Measurements from ENCODE around the gene WDR55. TPM values are rescaled to one million over a fixed set of nuclear protein-coding genes. Genes with fewer than 3 reads are reported as not detected.
A peak's percentile ranks its signal among the peaks of the same experiment; 100 is the strongest.
"Not testable (repeated sequence)": the region's sequence is repeated elsewhere in the genome, so short reads cannot be mapped to it uniquely, and the experiment has no call there.

Gene WDR55
- total RNA-seq: 10 to 100 TPM; 13.6 to 20.0 (median 17.1) TPM
- polyA plus RNA-seq: 10 to 100 TPM; 13.3 to 20.8 (median 13.5) TPM
- long read RNA-seq, donor 1, full-length matches to known transcripts: 4 of 4 reads
- long read RNA-seq, donor 1, partial matches to known transcripts: 0 of 4 reads
- long read RNA-seq, donor 1, other reads (novel, unspliced or antisense): 0 of 4 reads
- long read RNA-seq, donor 2, full-length matches to known transcripts: 6 of 6 reads
- long read RNA-seq, donor 2, partial matches to known transcripts: 0 of 6 reads
- long read RNA-seq, donor 2, other reads (novel, unspliced or antisense): 0 of 6 reads
- long read RNA-seq, donor 3, full-length matches to known transcripts: 1 of 1 reads
- long read RNA-seq, donor 3, partial matches to known transcripts: 0 of 1 reads
- long read RNA-seq, donor 3, other reads (novel, unspliced or antisense): 0 of 1 reads
- long read RNA-seq, donor 4, full-length matches to known transcripts: 15 of 22 reads
- long read RNA-seq, donor 4, partial matches to known transcripts: 3 of 22 reads
- long read RNA-seq, donor 4, other reads (novel, unspliced or antisense): 4 of 22 reads
- long read RNA-seq, donor 5, full-length matches to known transcripts: 48 of 67 reads
- long read RNA-seq, donor 5, partial matches to known transcripts: 2 of 67 reads
- long read RNA-seq, donor 5, other reads (novel, unspliced or antisense): 17 of 67 reads
- long read RNA-seq, donor 6, full-length matches to known transcripts: 9 of 12 reads
- long read RNA-seq, donor 6, partial matches to known transcripts: 0 of 12 reads
- long read RNA-seq, donor 6, other reads (novel, unspliced or antisense): 3 of 12 reads
- long read RNA-seq, donor 7, full-length matches to known transcripts: 5 of 5 reads
- long read RNA-seq, donor 7, partial matches to known transcripts: 0 of 5 reads
- long read RNA-seq, donor 7, other reads (novel, unspliced or antisense): 0 of 5 reads
- long read RNA-seq, donor 8, full-length matches to known transcripts: 4 of 130 reads
- long read RNA-seq, donor 8, partial matches to known transcripts: 66 of 130 reads
- long read RNA-seq, donor 8, other reads (novel, unspliced or antisense): 60 of 130 reads
- long read RNA-seq, donor 9, full-length matches to known transcripts: 10 of 10 reads
- long read RNA-seq, donor 9, partial matches to known transcripts: 0 of 10 reads
- long read RNA-seq, donor 9, other reads (novel, unspliced or antisense): 0 of 10 reads
- long read RNA-seq, donor 10, full-length matches to known transcripts: 5 of 5 reads
- long read RNA-seq, donor 10, partial matches to known transcripts: 0 of 5 reads
- long read RNA-seq, donor 10, other reads (novel, unspliced or antisense): 0 of 5 reads

- 0% methylated on average over 25 to 54 of the region's 54 CpGs for WGBS, 4 donors
- intact Hi-C loops (cut with DNase I): no loop called here
- H3K27me3 ChIP-seq: no peaks in the 10 kb centered on the region
- DNase-seq: peak; percentile 95 to 98 (median 97)
- peaks cover 0 to 58% of the 10 kb centered on the region in 2 donors for H3K36me3 ChIP-seq (replicated peaks in 1 of 2)
- H3K4me1 ChIP-seq (replicated peaks in 1 of 2): peaks cover 10 to 21% of the 10 kb centered on the region in 2 donors
- H3K9me3 ChIP-seq (replicated peaks in 1 of 3): no peaks in the 10 kb centered on the region
- no peak for TF ChIP-seq CTCF (IDR thresholded peaks at IDR 0.05)
- peak; percentile 34 to 77 for TF ChIP-seq POLR2A (IDR thresholded peaks at IDR 0.05)
- peak within 1 kb of the TSS; percentile 57 to 92 (median 74) for H3K4me3 ChIP-seq
- H3K27ac ChIP-seq: peak within 1 kb of the TSS; percentile 57 to 98 (median 92)
Observed at GRCh38 chr5:140664359-140665119, at the start of gene WDR55. WDR55 (plus strand) TSS chr5:140664904; CDS start chr5:140664913, 9 bp downstream.

- Histone ChIP-seq H3K4me3 (no peak overlapping the region), H3K36me3 (replicated peaks in 1 of 2) (no peaks in the 10 kb centered on the region), H3K27ac (no peak overlapping the region), H3K4me1 (replicated peaks in 1 of 2) (no peaks in the 10 kb centered on the region), H3K27me3 (no peaks in the 10 kb centered on the region), H3K9me3 (replicated peaks in 1 of 3) (no peaks in the 10 kb centered on the region)
- DNase-seq: no peak
- no peak for TF ChIP-seq POLR2A (IDR thresholded peaks at IDR 0.05)
- no peak for TF ChIP-seq CTCF (IDR thresholded peaks at IDR 0.05)
- intact Hi-C loops (cut with DNase I): no loop called here
- WGBS, 4 donors: 79 to 87% (median 82%) methylated on average over 3 of the region's 3 CpGs
Observed at GRCh38 chr5:140622301-140622700, 42.4 kb upstream of the WDR55 start.

- H3K9me3 ChIP-seq (replicated peaks in 1 of 3); intact Hi-C loops (cut with DNase I); DNase-seq; H3K4me3 ChIP-seq; H3K4me1 ChIP-seq (replicated peaks in 1 of 2); H3K27ac ChIP-seq; H3K27me3 ChIP-seq; H3K36me3 ChIP-seq (replicated peaks in 1 of 2): not testable (repeated sequence)
Observed at GRCh38 chr5:140623061-140623460, 41.6 kb upstream of the WDR55 start.

- H3K27me3 ChIP-seq; H3K36me3 ChIP-seq (replicated peaks in 1 of 2); intact Hi-C loops (cut with DNase I); H3K4me3 ChIP-seq; H3K27ac ChIP-seq; H3K9me3 ChIP-seq (replicated peaks in 1 of 3); H3K4me1 ChIP-seq (replicated peaks in 1 of 2): not testable (repeated sequence)
- peak in 1 of 7 donors; percentile 9 for DNase-seq
- 90 to 92% (median 91%) methylated on average over 10 of the region's 10 CpGs for WGBS, 4 donors
Observed at GRCh38 chr5:140624886-140625285, 39.8 kb upstream of the WDR55 start.
